Femur (tissue), 1 donor: ENCODE measurements around the gene CHRNA1.

Source experiments
- DNase-seq: peaks from one replicate; pipeline ENCODE4 v3.0.0-alpha.2; 2017

The CHRNA1 gene

GRCh38 chr2:174764280-174765255 is at the start of gene CHRNA1:
Gene CHRNA1, minus strand, starts transcription at chr2:174764472. Its CDS starts 78 bp downstream, at chr2:174764394.
- peak; percentile 70 for DNase-seq

- DNase-seq: no peak
Observed at GRCh38 chr2:174812037-174812436, 47.8 kb upstream of the CHRNA1 start.

- DNase-seq: no peak
Observed at GRCh38 chr2:174807931-174808330, 43.7 kb upstream of the CHRNA1 start.

GRCh38 chr2:174805803-174806202 is 41.5 kb upstream of the CHRNA1 start:
- no peak for DNase-seq

- no peak for DNase-seq
Observed at GRCh38 chr2:174802459-174802858, 38.2 kb upstream of the CHRNA1 start.

- no peak for DNase-seq
Observed at GRCh38 chr2:174800436-174801205, 36.3 kb upstream of the CHRNA1 start.

GRCh38 chr2:174798801-174799200 is 34.5 kb upstream of the CHRNA1 start:
- DNase-seq: no peak

- DNase-seq: no peak
Observed at GRCh38 chr2:174797781-174798276, 33.6 kb upstream of the CHRNA1 start.

GRCh38 chr2:174796319-174796771 is 32.1 kb upstream of the CHRNA1 start:
- DNase-seq: no peak

GRCh38 chr2:174794851-174795374 is 30.6 kb upstream of the CHRNA1 start:
- no peak for DNase-seq

- DNase-seq: no peak
Observed at GRCh38 chr2:174792309-174793025, 28.2 kb upstream of the CHRNA1 start.

- no peak for DNase-seq
Observed at GRCh38 chr2:174791746-174792280, 27.5 kb upstream of the CHRNA1 start.

GRCh38 chr2:174791020-174791419 is 26.7 kb upstream of the CHRNA1 start:
- no peak for DNase-seq

- DNase-seq: no peak
Observed at GRCh38 chr2:174789001-174789400, 24.7 kb upstream of the CHRNA1 start.

GRCh38 chr2:174788291-174788929 is 24.1 kb upstream of the CHRNA1 start:
- no peak for DNase-seq

GRCh38 chr2:174787487-174788205 is 23.4 kb upstream of the CHRNA1 start:
- peak; percentile 90 for DNase-seq

- DNase-seq: no peak
Observed at GRCh38 chr2:174786066-174786725, 21.9 kb upstream of the CHRNA1 start.

- DNase-seq: no peak
Observed at GRCh38 chr2:174785481-174785880, 21.2 kb upstream of the CHRNA1 start.

GRCh38 chr2:174784909-174785308 is 20.6 kb upstream of the CHRNA1 start:
- no peak for DNase-seq

GRCh38 chr2:174784316-174784715 is 20.0 kb upstream of the CHRNA1 start:
- DNase-seq: no peak
